ENCODE measurements around the gene TRIM17.
A peak's percentile ranks its signal among the peaks of the same experiment; 100 is the strongest.

TRIM17 gene

DNA sequence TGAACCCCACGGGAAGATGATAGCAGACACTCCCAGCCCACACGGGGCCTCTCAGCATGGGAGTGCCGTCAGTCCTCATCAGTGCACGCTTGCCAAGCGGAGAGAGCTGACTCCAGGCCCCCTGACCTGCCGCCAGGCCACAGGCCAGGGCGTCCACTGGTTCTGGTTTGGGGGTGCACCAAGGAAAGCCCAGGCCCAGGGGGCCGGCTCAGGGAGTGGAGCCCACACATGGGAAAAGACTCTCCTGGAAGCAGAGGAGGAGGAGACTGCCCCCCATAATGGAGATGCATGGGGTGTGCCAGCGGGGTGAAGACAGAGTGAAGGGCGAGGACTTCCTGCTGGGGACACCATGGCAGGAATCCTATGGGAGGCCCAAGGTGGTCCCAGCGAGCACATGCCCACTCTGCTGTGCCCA, 16.4 kb downstream of the TRIM17 start:
- no peak for DNase-seq

DNA sequence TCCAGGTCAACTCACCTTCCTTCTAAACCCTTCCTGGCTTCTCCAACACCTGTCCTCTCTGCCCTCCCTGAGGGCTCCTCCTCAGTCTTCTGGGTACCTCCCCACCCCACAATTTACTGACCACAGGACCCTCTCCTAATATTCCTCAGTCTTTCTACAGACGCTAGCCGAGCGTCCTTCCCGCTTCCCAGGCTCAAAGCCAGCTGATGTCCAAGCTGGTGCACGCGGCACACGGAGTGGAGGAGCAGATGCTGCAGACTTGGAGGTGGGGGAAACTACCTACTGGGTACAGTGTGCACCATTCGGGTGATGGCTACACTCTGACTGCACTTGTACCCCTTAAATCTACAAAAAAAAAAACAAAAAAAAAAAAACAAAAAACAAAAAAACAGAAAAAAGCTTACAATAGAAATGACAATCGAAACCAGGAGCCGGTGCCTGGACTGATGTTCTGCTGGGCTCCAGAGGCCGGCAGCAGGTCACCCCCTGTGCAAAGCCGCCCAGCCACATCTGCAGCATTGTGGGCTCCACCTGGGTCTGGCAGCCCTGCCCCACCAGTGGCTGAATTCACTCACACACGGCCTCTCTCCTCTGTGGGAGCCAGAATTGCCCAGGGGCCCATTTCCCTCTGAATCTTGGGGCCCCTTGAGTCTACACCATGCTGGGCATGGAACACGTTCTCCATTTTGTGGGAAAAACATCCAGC, 17.0 kb downstream of the TRIM17 start:
- no peak for DNase-seq

GRCh38 chr1:228398741-228399461, 17.8 kb downstream of the TRIM17 start:
- no peak for DNase-seq

DNA sequence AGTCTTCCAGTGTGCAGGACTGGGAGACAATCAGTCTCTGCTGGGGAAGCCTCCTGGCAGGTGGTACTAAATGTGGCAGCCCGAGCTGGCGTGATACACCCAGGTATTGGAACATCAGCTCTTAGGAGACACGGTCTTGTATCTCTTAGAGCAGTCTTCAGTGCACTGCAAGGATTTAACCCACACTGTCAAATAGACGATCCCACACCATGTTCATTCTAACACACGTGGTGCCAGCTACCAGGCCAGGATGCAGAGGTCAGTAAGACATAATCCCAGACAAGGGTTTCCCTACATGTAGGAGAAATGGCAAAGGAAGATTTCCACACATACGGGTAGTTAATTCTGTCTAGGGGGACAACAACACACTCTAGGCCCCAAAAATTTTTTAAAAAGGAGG, 18.7 kb downstream of the TRIM17 start:
- DNase-seq, result no peak

DNA sequence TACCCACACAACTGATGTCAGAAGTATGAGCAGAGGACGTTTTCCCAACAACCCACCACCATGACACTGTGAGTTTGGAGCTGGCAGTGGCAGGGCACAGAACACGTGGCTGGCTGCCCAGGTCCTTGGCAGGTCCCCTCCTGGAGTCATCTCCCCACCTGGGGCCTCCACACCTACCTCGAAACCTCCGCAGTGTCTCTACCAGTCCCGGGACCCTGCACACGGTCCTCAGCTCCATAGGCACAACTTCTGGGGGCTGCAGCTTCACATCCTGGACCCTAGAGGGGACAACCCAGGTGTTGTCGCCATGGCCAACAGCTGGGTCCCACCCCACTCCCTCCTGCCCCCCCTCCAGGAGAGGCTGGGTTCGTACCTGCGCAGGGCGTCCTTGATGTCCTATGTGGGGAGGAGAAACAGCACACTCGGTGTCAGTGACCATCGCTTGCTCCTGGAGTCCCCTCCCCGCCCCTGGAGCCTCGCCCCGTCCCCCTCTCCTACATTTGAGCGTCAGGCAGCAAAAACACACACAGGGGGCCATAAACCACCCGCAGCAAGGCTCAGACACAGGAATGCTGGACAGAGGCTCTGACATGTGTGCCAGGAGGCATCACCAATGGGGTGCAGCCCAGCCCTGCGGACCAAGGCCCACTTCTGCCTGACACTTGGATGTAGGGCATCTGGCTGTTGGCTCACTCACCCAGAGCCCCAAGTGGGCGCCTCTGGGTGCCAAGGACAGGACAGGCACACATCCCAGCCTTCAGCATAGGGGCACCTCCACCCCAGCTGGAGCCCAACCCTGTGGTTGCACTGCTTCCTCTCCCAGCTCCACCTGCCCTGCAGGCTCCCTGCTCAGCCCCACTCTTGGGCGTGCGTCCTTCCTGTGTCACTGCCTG, 19.6 kb downstream of the TRIM17 start:
- DNase-seq, result no peak

- no peak for DNase-seq
These were observed 21.9 kb downstream of the TRIM17 start for GRCh38 chr1:228394571-228395394.

- DNase-seq, result no peak
These were observed 22.7 kb downstream of the TRIM17 start for GRCh38 chr1:228393811-228394570.

GRCh38 chr1:228393268-228393701, 23.4 kb downstream of the TRIM17 start:
- no peak for DNase-seq

GRCh38 chr1:228392111-228392936, 24.3 kb downstream of the TRIM17 start:
- no peak for DNase-seq

GRCh38 chr1:228391411-228392020, 25.1 kb downstream of the TRIM17 start:
- no peak for DNase-seq

DNA sequence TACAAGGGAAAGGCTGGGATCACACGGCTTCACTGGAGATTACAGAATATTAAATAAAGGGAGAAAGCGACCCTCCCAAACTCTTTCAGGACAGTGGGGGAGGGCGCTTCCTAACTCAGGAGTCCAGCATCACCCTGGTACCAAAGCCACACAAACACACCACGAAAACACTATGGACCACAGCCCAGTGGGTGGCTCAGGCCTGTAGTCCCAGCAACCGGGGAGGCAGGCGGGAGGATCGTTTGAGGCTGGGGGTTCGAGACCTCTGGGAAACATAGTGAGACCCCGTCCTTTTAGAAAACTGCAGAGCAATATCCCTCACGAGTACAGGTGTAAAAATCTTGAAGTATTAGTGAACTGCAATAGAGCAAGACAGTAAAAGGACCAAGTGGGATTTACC, 26.0 kb downstream of the TRIM17 start:
- DNase-seq, result no peak

DNA sequence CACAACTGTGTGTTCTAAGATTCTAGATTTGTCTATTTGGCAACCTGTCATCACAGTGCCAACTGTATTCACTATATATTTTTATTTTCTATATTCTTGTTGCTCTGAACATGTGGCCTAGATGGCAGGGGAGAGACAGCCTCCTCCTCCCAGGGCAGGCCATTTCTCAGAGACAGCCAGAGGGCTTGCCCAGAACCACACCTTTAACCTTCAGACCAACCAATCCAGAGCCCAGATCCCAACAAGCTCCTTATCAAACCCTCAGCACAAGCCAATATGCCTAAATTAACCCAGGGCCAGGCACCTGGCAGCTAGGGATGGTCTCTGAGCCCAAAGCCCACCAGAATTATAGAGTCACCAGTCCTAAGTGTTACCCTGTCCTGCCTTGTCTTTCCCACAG, 29.3 kb downstream of the TRIM17 start:
- no peak for DNase-seq

DNA sequence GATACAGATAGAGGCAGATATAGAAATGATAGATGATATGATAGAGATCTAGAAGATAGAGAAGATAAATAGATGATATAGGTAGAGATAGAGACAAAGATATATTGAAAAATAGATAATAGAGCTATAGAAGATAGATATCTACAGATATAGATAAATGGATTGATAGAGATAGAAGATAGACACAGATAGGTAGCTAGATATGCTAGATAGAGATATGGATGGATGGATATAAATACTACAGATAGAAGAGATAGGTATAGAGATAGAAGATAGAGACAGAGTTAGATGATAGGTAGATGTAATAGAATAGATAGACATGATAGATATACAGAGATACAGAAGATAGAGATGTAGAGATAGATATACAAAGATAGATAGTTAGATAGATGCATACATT, 31.4 kb downstream of the TRIM17 start:
- DNase-seq, result no peak

DNA sequence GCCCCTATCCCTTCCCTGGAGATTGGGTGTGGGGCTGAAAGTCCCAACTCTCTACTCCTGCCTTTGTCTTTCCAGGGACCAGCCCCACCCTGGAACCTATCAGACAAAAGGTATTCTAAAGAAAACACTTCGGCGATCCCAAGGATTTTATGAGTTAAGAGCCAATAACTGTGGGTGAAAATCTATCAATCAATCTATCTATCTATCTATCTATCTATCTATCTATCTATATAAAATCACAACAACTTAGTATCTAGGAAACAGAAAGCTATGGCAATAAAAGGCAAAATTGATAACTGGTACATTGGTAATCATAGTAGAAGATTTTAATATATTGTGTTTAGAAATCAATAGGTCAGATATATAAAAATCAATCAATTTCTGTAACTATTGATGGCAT, 32.9 kb downstream of the TRIM17 start:
- DNase-seq, result no peak

GRCh38 chr1:228381356-228381755, 35.3 kb downstream of the TRIM17 start:
- no peak for DNase-seq

DNA sequence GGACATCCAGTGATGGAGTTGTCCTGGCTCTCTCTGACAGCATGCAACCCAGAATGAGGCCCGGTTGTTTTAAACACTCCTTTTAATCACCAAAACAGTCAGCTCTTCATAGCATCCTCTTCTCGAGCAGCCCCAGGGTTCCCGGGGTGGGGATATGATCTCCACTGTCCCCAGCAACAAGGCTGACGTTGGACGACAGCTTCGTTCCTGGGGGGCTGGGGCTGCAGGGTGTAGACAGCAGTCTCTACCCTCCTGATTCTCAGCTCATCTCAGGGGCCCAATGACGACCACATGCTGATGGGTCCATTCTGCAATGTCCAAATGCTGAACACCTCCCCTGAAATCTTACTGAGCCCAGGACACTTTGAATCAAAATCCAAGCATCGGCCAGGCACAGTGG, 37.0 kb downstream of the TRIM17 start:
- DNase-seq, result no peak

GRCh38 chr1:228378873-228379460, 37.7 kb downstream of the TRIM17 start:
- DNase-seq, result peak; percentile 75

GRCh38 chr1:228378090-228378872, 38.4 kb downstream of the TRIM17 start:
- DNase-seq, result peak; percentile 93

- no peak for DNase-seq
These were observed 39.0 kb downstream of the TRIM17 start for GRCh38 chr1:228377664-228378089.
